IPS DF 4.7 (cell line): ENCODE results near the gene NBEA.
A peak's percentile ranks its signal among the peaks of the same experiment; 100 is the strongest.
"Not testable (repeated sequence)": the region's sequence is repeated elsewhere in the genome, so short reads cannot be mapped to it uniquely, and the experiment has no call there.

Source experiments
- DNase-seq: peaks from one replicate; pipeline ENCODE4 v3.0.0-alpha.2; 2013; ENCODE audit warnings: low spot score; ENCODE audit errors: extremely low read depth

The NBEA gene

GRCh38 chr13:35086667-35087066 is 144.6 kb downstream of the NBEA start:
- no peak for DNase-seq

GRCh38 chr13:35092251-35092650 is 150.2 kb downstream of the NBEA start:
- DNase-seq: no peak

GRCh38 chr13:35092751-35093150 is 150.7 kb downstream of the NBEA start:
- DNase-seq: no peak

GRCh38 chr13:35093356-35093755 is 151.3 kb downstream of the NBEA start:
- no peak for DNase-seq

GRCh38 chr13:35106771-35107170 is 164.7 kb downstream of the NBEA start:
- not testable (repeated sequence) for DNase-seq

- DNase-seq: no peak
These were observed 165.5 kb downstream of the NBEA start for GRCh38 chr13:35107535-35107934.

GRCh38 chr13:35113612-35114011 is 171.5 kb downstream of the NBEA start:
- not testable (repeated sequence) for DNase-seq

- DNase-seq: no peak
These were observed 185.4 kb downstream of the NBEA start for GRCh38 chr13:35127466-35127865.

- no peak for DNase-seq
These were observed 187.4 kb downstream of the NBEA start for GRCh38 chr13:35129500-35129899.

GRCh38 chr13:35131471-35131870 is 189.4 kb downstream of the NBEA start:
- DNase-seq: no peak

GRCh38 chr13:35136585-35136984 is 194.5 kb downstream of the NBEA start:
- DNase-seq: no peak

- DNase-seq: no peak
These were observed 197.5 kb downstream of the NBEA start for GRCh38 chr13:35139591-35139990.

GRCh38 chr13:35140321-35140720 is 198.3 kb downstream of the NBEA start:
- DNase-seq: no peak

- no peak for DNase-seq
These were observed 198.8 kb downstream of the NBEA start for GRCh38 chr13:35140831-35141230.

GRCh38 chr13:35143123-35143522 is 201.1 kb downstream of the NBEA start:
- no peak for DNase-seq

- no peak for DNase-seq
These were observed 202.3 kb downstream of the NBEA start for GRCh38 chr13:35144166-35144890.

- DNase-seq: no peak
These were observed 204.6 kb downstream of the NBEA start for GRCh38 chr13:35146686-35147085.

GRCh38 chr13:35157143-35157755 is 215.2 kb downstream of the NBEA start:
- DNase-seq: peak; percentile 36

- DNase-seq: no peak
These were observed 217.0 kb downstream of the NBEA start for GRCh38 chr13:35159041-35159440.

- no peak for DNase-seq
These were observed 218.8 kb downstream of the NBEA start for GRCh38 chr13:35160896-35161295.

GRCh38 chr13:35162420-35162819 is 220.3 kb downstream of the NBEA start:
- DNase-seq: no peak

- DNase-seq: no peak
These were observed 221.6 kb downstream of the NBEA start for GRCh38 chr13:35163674-35164073.

GRCh38 chr13:35164324-35164932 is 222.4 kb downstream of the NBEA start:
- DNase-seq: no peak
